ENCODE data around the gene ANO9. TPM values are rescaled to one million over a fixed set of nuclear protein-coding genes. Genes with fewer than 3 reads are reported as not detected.

The ANO9 gene
- total and polyA plus RNA-seq, 4 donors, result 0.10 to 0.53 (median 0.22) TPM; not detected in 1

GRCh38 chr11:375065-376025 lies 66.5 kb downstream of the ANO9 start:
- H3K9me3 ChIP-seq (ENCODE audit: control insufficient read depth, insufficient read depth, low read length), result no peaks in the 10 kb centered on the region
- no peak for DNase-seq (ENCODE audit: low read depth in 4 of 6, low spot score in 6 of 6)
- no peaks in the 10 kb centered on the region for H3K27me3 ChIP-seq (ENCODE audit: control insufficient read depth, insufficient read depth, low read length)
- H3K4me3 ChIP-seq (ENCODE audit: low read depth, low read length), result no peak overlapping the region
- peaks cover 88% of the 10 kb centered on the region for H3K36me3 ChIP-seq (ENCODE audit: control insufficient read depth, insufficient read depth, low read length)
- no peak overlapping the region for H3K27ac ChIP-seq (ENCODE audit: low read depth, low read length)
- WGBS (ENCODE audit: insufficient coverage), result 94% methylated on average over 34 of the region's 41 CpGs
- H3K4me1 ChIP-seq (ENCODE audit: control insufficient read depth, insufficient read depth, low read length), result peaks cover 38% of the 10 kb centered on the region

- Histone ChIP-seq H3K27me3 (ENCODE audit: control insufficient read depth, insufficient read depth, low read length) (no peaks in the 10 kb centered on the region), H3K9me3 (ENCODE audit: control insufficient read depth, insufficient read depth, low read length) (no peaks in the 10 kb centered on the region), H3K4me1 (ENCODE audit: control insufficient read depth, insufficient read depth, low read length) (peaks cover 42% of the 10 kb centered on the region), H3K36me3 (ENCODE audit: control insufficient read depth, insufficient read depth, low read length) (peaks cover 74% of the 10 kb centered on the region), H3K4me3 (ENCODE audit: low read depth, low read length) (no peak overlapping the region), H3K27ac (ENCODE audit: low read depth, low read length) (peak overlapping the region; percentile 75)
- DNase-seq (ENCODE audit: low read depth in 4 of 6, low spot score in 6 of 6), result peak in 1 of 6 donors; percentile 64
- 84% methylated on average over 20 of the region's 23 CpGs for WGBS (ENCODE audit: insufficient coverage)
Observed at GRCh38 chr11:373716-374551, 67.9 kb downstream of the ANO9 start.

GRCh38 chr11:372809-373715 lies 68.7 kb downstream of the ANO9 start:
- Histone ChIP-seq H3K36me3 (ENCODE audit: control insufficient read depth, insufficient read depth, low read length) (peaks cover 65% of the 10 kb centered on the region), H3K9me3 (ENCODE audit: control insufficient read depth, insufficient read depth, low read length) (no peaks in the 10 kb centered on the region), H3K4me1 (ENCODE audit: control insufficient read depth, insufficient read depth, low read length) (peaks cover 50% of the 10 kb centered on the region), H3K27me3 (ENCODE audit: control insufficient read depth, insufficient read depth, low read length) (no peaks in the 10 kb centered on the region), H3K4me3 (ENCODE audit: low read depth, low read length) (no peak overlapping the region), H3K27ac (ENCODE audit: low read depth, low read length) (peak overlapping the region; percentile 19)
- no peak for DNase-seq (ENCODE audit: low read depth in 4 of 6, low spot score in 6 of 6)
- 92% methylated on average over 34 of the region's 41 CpGs for WGBS (ENCODE audit: insufficient coverage)

GRCh38 chr11:371716-372590 lies 69.9 kb downstream of the ANO9 start:
- Histone ChIP-seq H3K27ac (ENCODE audit: low read depth, low read length) (no peak overlapping the region), H3K4me3 (ENCODE audit: low read depth, low read length) (no peak overlapping the region)

GRCh38 chr11:371051-371450 lies 70.8 kb downstream of the ANO9 start:
- H3K36me3 ChIP-seq (ENCODE audit: control insufficient read depth, insufficient read depth, low read length), result peaks cover 46% of the 10 kb centered on the region
- DNase-seq (ENCODE audit: low read depth in 4 of 6, low spot score in 6 of 6), result no peak
- H3K27ac ChIP-seq (ENCODE audit: low read depth, low read length), result no peak overlapping the region
- no peaks in the 10 kb centered on the region for H3K9me3 ChIP-seq (ENCODE audit: control insufficient read depth, insufficient read depth, low read length)
- WGBS (ENCODE audit: insufficient coverage), result 80% methylated on average over 5 of the region's 5 CpGs
- peaks cover 54% of the 10 kb centered on the region for H3K4me1 ChIP-seq (ENCODE audit: control insufficient read depth, insufficient read depth, low read length)
- no peak overlapping the region for H3K4me3 ChIP-seq (ENCODE audit: low read depth, low read length)
- H3K27me3 ChIP-seq (ENCODE audit: control insufficient read depth, insufficient read depth, low read length), result no peaks in the 10 kb centered on the region

More at GRCh38 chr11:371716-372590, 69.9 kb downstream of the ANO9 start:
- H3K4me1 ChIP-seq (ENCODE audit: control insufficient read depth, insufficient read depth, low read length), result peaks cover 54% of the 10 kb centered on the region
- H3K9me3 ChIP-seq (ENCODE audit: control insufficient read depth, insufficient read depth, low read length), result no peaks in the 10 kb centered on the region
- H3K27me3 ChIP-seq (ENCODE audit: control insufficient read depth, insufficient read depth, low read length), result no peaks in the 10 kb centered on the region
- H3K36me3 ChIP-seq (ENCODE audit: control insufficient read depth, insufficient read depth, low read length), result peaks cover 54% of the 10 kb centered on the region
- no peak for DNase-seq (ENCODE audit: low read depth in 4 of 6, low spot score in 6 of 6)
- 82% methylated on average over 17 of the region's 19 CpGs for WGBS (ENCODE audit: insufficient coverage)

- H3K27ac ChIP-seq (ENCODE audit: low read depth, low read length), result peak overlapping the region; percentile 77
- WGBS (ENCODE audit: insufficient coverage), result 7% methylated on average over 31 of the region's 42 CpGs
- H3K36me3 ChIP-seq (ENCODE audit: control insufficient read depth, insufficient read depth, low read length), result peaks cover 39% of the 10 kb centered on the region
- peak overlapping the region; percentile 50 for H3K4me3 ChIP-seq (ENCODE audit: low read depth, low read length)
- peak in 2 of 6 donors; percentile 85 to 89 for DNase-seq (ENCODE audit: low read depth in 4 of 6, low spot score in 6 of 6)
- peaks cover 54% of the 10 kb centered on the region for H3K4me1 ChIP-seq (ENCODE audit: control insufficient read depth, insufficient read depth, low read length)
- H3K27me3 ChIP-seq (ENCODE audit: control insufficient read depth, insufficient read depth, low read length), result no peaks in the 10 kb centered on the region
- H3K9me3 ChIP-seq (ENCODE audit: control insufficient read depth, insufficient read depth, low read length), result no peaks in the 10 kb centered on the region
Observed at GRCh38 chr11:370070-370941, 71.5 kb downstream of the ANO9 start.

- H3K27me3 ChIP-seq (ENCODE audit: control insufficient read depth, insufficient read depth, low read length), result peaks cover 3% of the 10 kb centered on the region
- peaks cover 35% of the 10 kb centered on the region for H3K36me3 ChIP-seq (ENCODE audit: control insufficient read depth, insufficient read depth, low read length)
- peak within 1 kb of the TSS; percentile 77 for H3K27ac ChIP-seq (ENCODE audit: low read depth, low read length)
- peak in 3 of 6 donors; percentile 56 to 91 (median 91) for DNase-seq (ENCODE audit: low read depth in 4 of 6, low spot score in 6 of 6)
- H3K4me3 ChIP-seq (ENCODE audit: low read depth, low read length), result peak within 1 kb of the TSS; percentile 50
- peaks cover 54% of the 10 kb centered on the region for H3K4me1 ChIP-seq (ENCODE audit: control insufficient read depth, insufficient read depth, low read length)
- under 1% methylated on average over 99 of the region's 118 CpGs for WGBS (ENCODE audit: insufficient coverage)
- H3K9me3 ChIP-seq (ENCODE audit: control insufficient read depth, insufficient read depth, low read length), result no peaks in the 10 kb centered on the region
Observed at GRCh38 chr11:369336-370018, 72.3 kb downstream of the ANO9 start, which contains the start of gene B4GALNT4. Gene B4GALNT4 (plus strand): TSS chr11:369499. CDS start chr11:369804, 305 bp downstream.

Data from spinal cord (tissue), 10 donors.